ENCODE measurements around the gene IL1RN. TPM values are rescaled to one million over a fixed set of nuclear protein-coding genes. Genes with fewer than 3 reads are reported as not detected.
A peak's percentile ranks its signal among the peaks of the same experiment; 100 is the strongest.

IL1RN gene
- total and polyA plus RNA-seq, 2 of the 13 experiments (the other 11 are each of a cell fraction or from before 2014, with no cell fraction given) = 21.2 to 101 TPM

DNA sequence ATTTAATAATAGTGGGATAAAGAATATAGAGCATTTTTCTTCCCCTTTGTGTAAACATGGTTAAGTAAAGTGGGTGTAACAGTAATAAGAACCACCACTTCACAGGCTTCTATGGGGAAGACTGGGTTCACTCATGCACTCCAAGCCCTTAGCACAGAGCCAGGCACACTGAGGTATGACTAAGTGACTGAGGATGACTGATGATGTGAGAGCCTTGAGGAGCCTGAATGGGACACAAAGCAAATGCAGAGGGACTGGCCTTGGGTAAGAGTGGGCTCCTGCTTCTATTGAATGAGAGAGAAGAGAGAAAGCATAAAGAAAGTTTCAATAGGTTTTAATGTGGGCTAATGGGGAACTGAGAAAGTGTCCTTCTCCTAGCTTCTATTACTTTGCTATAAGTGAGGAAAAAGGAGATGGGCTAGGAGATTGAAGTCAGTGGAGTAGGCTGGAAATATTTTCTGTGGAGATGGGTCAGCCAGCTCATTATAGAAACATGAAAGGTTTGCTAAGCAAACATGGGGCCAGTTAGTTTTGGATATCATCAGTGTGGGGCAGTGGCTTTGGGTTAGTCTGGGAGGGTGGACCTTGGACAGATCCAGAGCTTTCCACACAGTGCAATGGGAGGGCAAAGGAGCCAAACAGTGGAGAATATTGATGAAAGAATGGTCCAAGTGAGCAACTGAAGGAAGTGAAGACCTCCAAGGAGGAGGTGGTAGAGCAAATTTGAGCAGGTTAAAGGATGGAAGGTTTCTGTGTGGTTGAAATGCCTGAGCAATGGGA, 39.0 kb upstream of the IL1RN start (continued):
- TF ChIP-seq, protein P1, sequence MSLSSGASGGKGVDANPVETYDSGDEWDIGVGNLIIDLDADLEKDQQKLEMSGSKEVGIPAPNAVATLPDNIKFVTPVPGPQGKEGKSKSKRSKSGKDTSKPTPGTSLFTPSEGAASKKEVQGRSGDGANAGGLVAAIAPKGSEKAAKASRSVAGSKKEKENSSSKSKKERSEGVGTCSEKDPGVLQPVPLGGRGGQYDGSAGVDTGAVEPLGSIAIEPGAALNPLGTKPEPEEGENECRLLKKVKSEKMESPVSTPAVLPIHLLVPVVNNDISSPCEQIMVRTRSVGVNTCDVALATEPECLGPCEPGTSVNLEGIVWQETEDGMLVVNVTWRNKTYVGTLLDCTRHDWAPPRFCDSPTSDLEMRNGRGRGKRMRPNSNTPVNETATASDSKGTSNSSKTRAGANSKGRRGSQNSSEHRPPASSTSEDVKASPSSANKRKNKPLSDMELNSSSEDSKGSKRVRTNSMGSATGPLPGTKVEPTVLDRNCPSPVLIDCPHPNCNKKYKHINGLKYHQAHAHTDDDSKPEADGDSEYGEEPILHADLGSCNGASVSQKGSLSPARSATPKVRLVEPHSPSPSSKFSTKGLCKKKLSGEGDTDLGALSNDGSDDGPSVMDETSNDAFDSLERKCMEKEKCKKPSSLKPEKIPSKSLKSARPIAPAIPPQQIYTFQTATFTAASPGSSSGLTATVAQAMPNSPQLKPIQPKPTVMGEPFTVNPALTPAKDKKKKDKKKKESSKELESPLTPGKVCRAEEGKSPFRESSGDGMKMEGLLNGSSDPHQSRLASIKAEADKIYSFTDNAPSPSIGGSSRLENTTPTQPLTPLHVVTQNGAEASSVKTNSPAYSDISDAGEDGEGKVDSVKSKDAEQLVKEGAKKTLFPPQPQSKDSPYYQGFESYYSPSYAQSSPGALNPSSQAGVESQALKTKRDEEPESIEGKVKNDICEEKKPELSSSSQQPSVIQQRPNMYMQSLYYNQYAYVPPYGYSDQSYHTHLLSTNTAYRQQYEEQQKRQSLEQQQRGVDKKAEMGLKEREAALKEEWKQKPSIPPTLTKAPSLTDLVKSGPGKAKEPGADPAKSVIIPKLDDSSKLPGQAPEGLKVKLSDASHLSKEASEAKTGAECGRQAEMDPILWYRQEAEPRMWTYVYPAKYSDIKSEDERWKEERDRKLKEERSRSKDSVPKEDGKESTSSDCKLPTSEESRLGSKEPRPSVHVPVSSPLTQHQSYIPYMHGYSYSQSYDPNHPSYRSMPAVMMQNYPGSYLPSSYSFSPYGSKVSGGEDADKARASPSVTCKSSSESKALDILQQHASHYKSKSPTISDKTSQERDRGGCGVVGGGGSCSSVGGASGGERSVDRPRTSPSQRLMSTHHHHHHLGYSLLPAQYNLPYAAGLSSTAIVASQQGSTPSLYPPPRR (CRISPR knock-in tag; IDR thresholded peaks at IDR 0.05; ENCODE audit: borderline replicate concordance) = peak; percentile 56; the same call in 1 of the 2 replicates
- TF ChIP-seq ZNF282 (IDR thresholded peaks at IDR 0.05; ENCODE audit: partially characterized antibody) = no peak
- TF ChIP-seq ZNF691 (CRISPR knock-in tag; IDR thresholded peaks at IDR 0.05; ENCODE audit: borderline replicate concordance, low read depth) = no peak
- 0 out of 2 replicates have a peak, but pooled peaks have one; percentile 57 for TF ChIP-seq ZNF747 (CRISPR knock-in tag; IDR thresholded peaks at IDR 0.05; ENCODE audit: borderline replicate concordance)
- no peak for TF ChIP-seq GLMP (CRISPR knock-in tag; IDR thresholded peaks at IDR 0.05; ENCODE audit: borderline replicate concordance)
- peak; percentile 68 for TF ChIP-seq KAT8 (CRISPR knock-in tag; IDR thresholded peaks at IDR 0.05)
- TF ChIP-seq ZNF12 (CRISPR knock-in tag; IDR thresholded peaks at IDR 0.05) = no peak; the same call in 1 of the 2 replicates
- TF ChIP-seq ZNF503 (CRISPR knock-in tag; IDR thresholded peaks at IDR 0.05) = no peak
- no peak for TF ChIP-seq ZNF468 (CRISPR knock-in tag; IDR thresholded peaks at IDR 0.05)
- TF ChIP-seq, protein P2, sequence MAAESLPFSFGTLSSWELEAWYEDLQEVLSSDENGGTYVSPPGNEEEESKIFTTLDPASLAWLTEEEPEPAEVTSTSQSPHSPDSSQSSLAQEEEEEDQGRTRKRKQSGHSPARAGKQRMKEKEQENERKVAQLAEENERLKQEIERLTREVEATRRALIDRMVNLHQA (CRISPR knock-in tag; IDR thresholded peaks at IDR 0.05) = no peak
- TF ChIP-seq ZNF652 (CRISPR knock-in tag; IDR thresholded peaks at IDR 0.05; ENCODE audit: borderline replicate concordance, low read depth) = peak; percentile 27; the same call in 1 of the 2 replicates
- no peak for TF ChIP-seq ZNF670 (CRISPR knock-in tag; IDR thresholded peaks at IDR 0.05; ENCODE audit: borderline replicate concordance)
- TF ChIP-seq ATF7 (IDR thresholded peaks at IDR 0.05) = no peak
- no peak for TF ChIP-seq ATF7 (CRISPR knock-in tag; IDR thresholded peaks at IDR 0.05)
- TF ChIP-seq, protein P3, sequence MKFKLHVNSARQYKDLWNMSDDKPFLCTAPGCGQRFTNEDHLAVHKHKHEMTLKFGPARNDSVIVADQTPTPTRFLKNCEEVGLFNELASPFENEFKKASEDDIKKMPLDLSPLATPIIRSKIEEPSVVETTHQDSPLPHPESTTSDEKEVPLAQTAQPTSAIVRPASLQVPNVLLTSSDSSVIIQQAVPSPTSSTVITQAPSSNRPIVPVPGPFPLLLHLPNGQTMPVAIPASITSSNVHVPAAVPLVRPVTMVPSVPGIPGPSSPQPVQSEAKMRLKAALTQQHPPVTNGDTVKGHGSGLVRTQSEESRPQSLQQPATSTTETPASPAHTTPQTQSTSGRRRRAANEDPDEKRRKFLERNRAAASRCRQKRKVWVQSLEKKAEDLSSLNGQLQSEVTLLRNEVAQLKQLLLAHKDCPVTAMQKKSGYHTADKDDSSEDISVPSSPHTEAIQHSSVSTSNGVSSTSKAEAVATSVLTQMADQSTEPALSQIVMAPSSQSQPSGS (CRISPR knock-in tag; IDR thresholded peaks at IDR 0.05) = peak; percentile 65; the same call in 1 of the 2 replicates
- no peak for TF ChIP-seq ZNF549 (CRISPR knock-in tag; IDR thresholded peaks at IDR 0.05)
